B cell (primary cell): ENCODE results near the gene BTBD1. TPM values are rescaled to one million over a fixed set of nuclear protein-coding genes. Genes with fewer than 3 reads are reported as not detected.

Source experiments
- ATAC-seq: fragments of 200-7000 bp; cut with Tn5 transposase; one replicate; pipeline ENCODE4 v1.10.0; 2021; ENCODE audit warnings: low read depth, mild to moderate bottlenecking, moderate number of reproducible peaks, moderate library complexity
- CTCF ChIA-PET: fragments of 350-600 bp; sonication (Branson Sonifier 250); formaldehyde crosslinking; loops from one replicate; lab custom pipeline; 2021; ENCODE audit warnings: antibody characterized with exemption, inconsistent platforms; lab: Charles Lee
- POLR2A ChIA-PET: fragments of 350-600 bp; sonication (Branson Sonifier 250); formaldehyde crosslinking; loops from one replicate; lab custom pipeline; 2021; ENCODE audit warnings: antibody characterized with exemption; lab: Charles Lee
- DNase-seq: peaks from one replicate; pipeline ENCODE4 v3.0.0; 2013
- H2AFZ ChIP-seq: 2 replicates; pipeline ENCODE4 v1.6.1; 2012; ENCODE audit warnings: mild to moderate bottlenecking, low read depth, low read length; ENCODE audit not compliant: insufficient read depth, poor library complexity, severe bottlenecking
- H3K27ac ChIP-seq, 2 donors: 1 replicate in 1 of 2; 2 replicates in 1 of 2; pipeline ENCODE4 v1.5.1; 2012 to 2013; ENCODE audit warnings: low read length in 2 of 2, mild to moderate bottlenecking in 2 of 2, moderate library complexity in 1 of 2
- H3K27me3 ChIP-seq, 4 experiments: fragments of 200-600 bp in 1 of 4; sonication (generic) in 1 of 4; replicated peaks in 1 of 4; 1 replicate in 2 of 4; 2 replicates in 2 of 4; pipeline versions ENCODE4 v1.6.1 to v1.7.0; 2013 to 2016; ENCODE audit warnings: low read length in 3 of 4, mild to moderate bottlenecking in 2 of 4, mixed read lengths in 1 of 4, moderate library complexity in 1 of 4; ENCODE audit not compliant: insufficient read depth in 4 of 4, control insufficient read depth in 3 of 4; ENCODE audit errors: control extremely low read depth in 1 of 4
- H3K36me3 ChIP-seq, 2 experiments: replicated peaks in 1 of 2; 1 replicate in 1 of 2; 2 replicates in 1 of 2; pipeline versions ENCODE4 v1.6.1 to v1.7.1; 2013; ENCODE audit warnings: low read length in 1 of 2; ENCODE audit not compliant: insufficient read depth in 2 of 2, control insufficient read depth in 1 of 2; ENCODE audit errors: control extremely low read depth in 1 of 2, extremely low read depth in 1 of 2
- H3K4me1 ChIP-seq, 2 donors: fragments of 200-600 bp in 1 of 2; sonication (generic) in 1 of 2; 1 replicate in 1 of 2; 2 replicates in 1 of 2; pipeline versions ENCODE4 v1.5.1 to v1.6.1; 2013 to 2017; ENCODE audit warnings: low read length in 2 of 2; ENCODE audit not compliant: control insufficient read depth in 2 of 2, insufficient read depth in 2 of 2
- H3K4me2 ChIP-seq: replicated peaks from 2 replicates; pipeline ENCODE3; 2012; ENCODE audit warnings: mild to moderate bottlenecking, low read depth, low read length; ENCODE audit not compliant: poor library complexity, severe bottlenecking
- H3K4me3 ChIP-seq, 5 experiments: fragments of 200-600 bp in 1 of 5; sonication (generic) in 1 of 5; 1 replicate in 3 of 5; 2 replicates in 2 of 5; pipeline versions ENCODE4 v1.5.1 to v1.7.0; 2011 to 2016; ENCODE audit warnings: low read length in 4 of 5, mild to moderate bottlenecking in 4 of 5, low read depth in 2 of 5, control low read depth in 1 of 5, moderate library complexity in 1 of 5; ENCODE audit not compliant: insufficient read depth in 1 of 5; ENCODE audit errors: control extremely low read depth in 1 of 5, extremely low read depth in 1 of 5
- H3K79me2 ChIP-seq: fragments of 200-600 bp; sonication (generic); one replicate; pipeline ENCODE4 v1.6.0; 2016; ENCODE audit warnings: low read length; ENCODE audit not compliant: control insufficient read depth, insufficient read depth
- H3K9ac ChIP-seq: fragments of 200-600 bp; sonication (generic); 2 replicates; pipeline ENCODE4 v1.6.1; 2017; ENCODE audit warnings: mild to moderate bottlenecking, low read length, moderate library complexity
- H3K9me3 ChIP-seq, 3 donors: one replicate each; pipeline versions ENCODE4 v1.6.1 to v1.7.1; 2013; ENCODE audit warnings: low read length in 2 of 3; ENCODE audit not compliant: control insufficient read depth in 2 of 3, insufficient read depth in 1 of 3; ENCODE audit errors: control extremely low read depth in 1 of 3
- H4K20me1 ChIP-seq: 2 replicates; pipeline ENCODE4 v1.6.0; 2012; ENCODE audit warnings: mild to moderate bottlenecking, low read length; ENCODE audit not compliant: insufficient read depth, control insufficient read depth, poor library complexity, severe bottlenecking
- H3K27ac Mint-ChIP-seq: one replicate; pipeline ENCODE4 v1.8.0; 2021; ENCODE audit warnings: mixed read lengths
- H3K27me3 Mint-ChIP-seq: one replicate; pipeline ENCODE4 v1.8.0; 2021; ENCODE audit warnings: mixed read lengths
- H3K4me1 Mint-ChIP-seq: one replicate; pipeline ENCODE4 v1.8.0; 2021; ENCODE audit warnings: mixed read lengths
- H3K4me3 Mint-ChIP-seq: one replicate; pipeline ENCODE4 v1.8.0; 2021; ENCODE audit warnings: mixed read lengths
- H3K9me3 Mint-ChIP-seq: one replicate; pipeline ENCODE4 v1.8.0; 2022; ENCODE audit warnings: mixed read lengths; ENCODE audit not compliant: insufficient read depth
- CTCF ChIP-seq: fragments of 200-600 bp; IDR thresholded peaks from one replicate; pipeline ENCODE4 v1.8.0; 2022; ENCODE audit warnings: antibody characterized with exemption, mild to moderate bottlenecking
- EZH2 ChIP-seq: IDR thresholded peaks from 2 replicates; pipeline ENCODE4 v1.6.1; 2012; ENCODE audit warnings: borderline replicate concordance, low read depth, mild to moderate bottlenecking, moderate library complexity, low read length; ENCODE audit not compliant: insufficient read depth, poor library complexity, severe bottlenecking
- WGBS: methylation state at CpG from one replicate; pipeline ENCODE4 v1.1.5; 2013; ENCODE audit warnings: missing lambda C conversion rate; ENCODE audit not compliant: insufficient coverage; 5-methylcytosine and 5-hydroxymethylcytosine counted together
- intact Hi-C: fragments of 100-400 bp; cut with micrococcal nuclease; formaldehyde crosslinking; loops from one replicate; pipeline ENCODE4 v1.10.0; 2022
- polyA plus RNA-seq: library from polyadenylated mRNA; depleted of rRNA; stranded (reverse); fragments of >200 nt; gene quantifications from 2 replicates; pipeline ENCODE4 v1.2.3, GENCODE V29; 2012
- total RNA-seq, 2 donors: library from RNA; stranded (reverse); fragments of 120-200 nt in 1 of 2; gene quantifications; 1 replicate in 1 of 2; 2 replicates in 1 of 2; pipeline versions ENCODE4 v1.2.3 to v1.2.4, GENCODE V29; 2013 to 2022

BTBD1 gene
- total and polyA plus RNA-seq, 2 donors (not counting 1 experiment from before 2014, with no cell fraction given): 20.7 to 47.5 TPM

GRCh38 chr15:82995938-82996337 is 71.1 kb downstream of the BTBD1 start:
- no peaks in the 10 kb centered on the region for H3K79me2 ChIP-seq
- ChIA-PET POLR2A (no interaction called here), CTCF (interaction anchor here (1.1 to 1.7 kb wide), 3 partner anchors 14 to 151 kb away, joined by 3 read pairs; no protein-coding TSS in a partner anchor)
- no peak for TF ChIP-seq CTCF
- no peak for TF ChIP-seq EZH2
- Mint-ChIP-seq H3K27ac (no peak overlapping the region), H3K4me3 (no peak overlapping the region), H3K9me3 (no peaks in the 10 kb centered on the region), H3K27me3 (no peaks in the 10 kb centered on the region), H3K4me1 (peaks cover 7% of the 10 kb centered on the region)
- H3K9ac ChIP-seq: no peak overlapping the region
- no peaks in the 10 kb centered on the region for H3K9me3 ChIP-seq
- H3K27me3 ChIP-seq: no peaks in the 10 kb centered on the region
- no peak overlapping the region for H3K4me3 ChIP-seq
- ATAC-seq: no peak
- no peak overlapping the region for H3K27ac ChIP-seq
- peaks cover 1 to 5% of the 10 kb centered on the region in 2 experiments for H3K36me3 ChIP-seq
- intact Hi-C loops: no loop called here
- H2AFZ ChIP-seq: no peak overlapping the region
- WGBS: no CpG with 5 or more reads among the region's 3 CpGs
- no peak overlapping the region for H3K4me2 ChIP-seq
- peaks cover 6 to 8% of the 10 kb centered on the region in 2 donors for H3K4me1 ChIP-seq
- DNase-seq: no peak
- H4K20me1 ChIP-seq: no peaks in the 10 kb centered on the region

GRCh38 chr15:82995076-82995475 is 72.0 kb downstream of the BTBD1 start:
- 100% methylated on average over 2 of the region's 2 CpGs for whole genome bisulfite sequencing
- ChIA-PET CTCF (interaction anchor here (1.1 to 1.7 kb wide), 3 partner anchors 15 to 150 kb away, joined by 3 read pairs; no protein-coding TSS in a partner anchor), POLR2A (no interaction called here)
- DNase-seq (no peak), ATAC-seq (no peak)
- Mint-ChIP-seq H3K27ac (no peak overlapping the region), H3K9me3 (no peaks in the 10 kb centered on the region), H3K4me3 (no peak overlapping the region), H3K27me3 (no peaks in the 10 kb centered on the region), H3K4me1 (peaks cover 3% of the 10 kb centered on the region)
- Histone ChIP-seq H3K4me2 (no peak overlapping the region), H3K4me3 (no peak overlapping the region), H3K27ac (no peak overlapping the region), H3K9me3 (no peaks in the 10 kb centered on the region), H3K9ac (no peak overlapping the region), H3K27me3 (no peaks in the 10 kb centered on the region), H3K36me3 (peaks cover 1 to 5% of the 10 kb centered on the region in 2 experiments), H3K79me2 (no peaks in the 10 kb centered on the region), H3K4me1 (peaks cover 4 to 5% of the 10 kb centered on the region in 2 donors), H2AFZ (no peak overlapping the region), H4K20me1 (no peaks in the 10 kb centered on the region)
- no peak for TF ChIP-seq EZH2
- TF ChIP-seq CTCF: no peak
- intact Hi-C loops: no loop called here
